Body of pancreas (tissue), 4 donors: Measurements from ENCODE around the gene SAP30L.

Experiments used
- CTCF ChIP-seq, 7 experiments: fragments of 450-650 bp in 4 of 7; fragments of 200-600 bp in 3 of 7; sonication (generic) in 3 of 7; IDR thresholded peaks; one replicate each; pipeline ENCODE4 v1.5.1; 2016 to 2019; ENCODE audit warnings: antibody characterized with exemption in 7 of 7
- POLR2A ChIP-seq, 3 donors: fragments of 450-650 bp; IDR thresholded peaks; one replicate each; pipeline ENCODE4 v1.6.1; 2016; ENCODE audit warnings: antibody characterized with exemption in 3 of 3, mild to moderate bottlenecking in 2 of 3

DNA sequence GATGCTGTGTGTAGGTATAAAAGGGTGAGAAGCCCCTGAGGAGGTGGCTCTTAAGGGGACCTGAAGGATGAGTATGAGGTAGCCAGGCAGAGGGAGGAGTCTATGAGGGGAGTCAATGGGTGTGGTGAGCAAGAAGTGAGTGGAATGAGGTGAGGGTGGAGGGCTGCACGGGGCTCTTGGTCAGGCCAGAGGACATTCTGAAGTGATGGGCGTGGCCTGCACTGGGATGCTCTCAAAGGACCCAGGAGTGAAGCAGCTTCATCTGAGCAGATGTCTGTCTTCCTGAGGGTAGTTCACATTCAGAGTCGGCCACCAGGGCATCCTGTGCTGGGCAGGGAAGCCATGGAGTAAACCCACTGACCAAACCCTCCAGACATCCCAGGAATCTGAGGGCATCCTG, 45.1 kb upstream of the SAP30L start:
- no peak for TF ChIP-seq CTCF (IDR thresholded peaks at IDR 0.05)
- no peak for TF ChIP-seq POLR2A (IDR thresholded peaks at IDR 0.05)
